WERI-Rb-1 (cell line): ENCODE results near the gene LGI1.
A peak's percentile ranks its signal among the peaks of the same experiment; 100 is the strongest.

Experiments
- DNase-seq: peaks from one replicate; pipeline ENCODE4 v3.0.0-alpha.2; 2020
- H3K27ac ChIP-seq: fragments of 250-450 bp; sonication (Bioruptor Pico); 2 replicates; pipeline ENCODE4 v1.5.1; 2020; ENCODE audit warnings: mild to moderate bottlenecking, moderate library complexity
- H3K27me3 ChIP-seq: fragments of 250-450 bp; sonication (Bioruptor Pico); 2 replicates; pipeline ENCODE4 v1.5.1; 2021; ENCODE audit warnings: mild to moderate bottlenecking, low read depth, moderate library complexity; ENCODE audit not compliant: insufficient read depth, severe bottlenecking
- H3K36me3 ChIP-seq: fragments of 250-450 bp; sonication (Bioruptor Pico); 2 replicates; pipeline ENCODE4 v1.5.1; 2020; ENCODE audit warnings: mild to moderate bottlenecking, moderate library complexity
- H3K4me3 ChIP-seq: 2 replicates; pipeline ENCODE4 v1.5.1; 2011; ENCODE audit warnings: low read depth, mild to moderate bottlenecking, control low read depth, low read length
- H3K9me3 ChIP-seq: fragments of 250-450 bp; sonication (Bioruptor Pico); 2 replicates; pipeline ENCODE4 v1.5.1; 2021; ENCODE audit warnings: mild to moderate bottlenecking, moderate library complexity; ENCODE audit not compliant: severe bottlenecking
- CTCF ChIP-seq: IDR thresholded peaks from 2 replicates; pipeline ENCODE4 v1.5.1; 2011; ENCODE audit warnings: low read depth, mild to moderate bottlenecking, control low read depth, inconsistent platforms, low read length

Gene LGI1

GRCh38 chr10:93837822-93838221 lies 80.1 kb downstream of the LGI1 start:
- Histone ChIP-seq H3K27ac (no peak overlapping the region), H3K4me3 (no peak overlapping the region), H3K27me3 (no peaks in the 10 kb centered on the region), H3K9me3 (peaks cover 7% of the 10 kb centered on the region), H3K36me3 (no peaks in the 10 kb centered on the region)
- no peak for TF ChIP-seq CTCF
- DNase-seq = no peak

- no peak overlapping the region for H3K4me3 ChIP-seq
- no peaks in the 10 kb centered on the region for H3K36me3 ChIP-seq
- no peak overlapping the region for H3K27ac ChIP-seq
- no peak for TF ChIP-seq CTCF
- no peaks in the 10 kb centered on the region for H3K27me3 ChIP-seq
- DNase-seq = no peak
- H3K9me3 ChIP-seq = peaks cover 4% of the 10 kb centered on the region
These were observed 80.5 kb downstream of the LGI1 start for GRCh38 chr10:93838278-93838677.

DNA sequence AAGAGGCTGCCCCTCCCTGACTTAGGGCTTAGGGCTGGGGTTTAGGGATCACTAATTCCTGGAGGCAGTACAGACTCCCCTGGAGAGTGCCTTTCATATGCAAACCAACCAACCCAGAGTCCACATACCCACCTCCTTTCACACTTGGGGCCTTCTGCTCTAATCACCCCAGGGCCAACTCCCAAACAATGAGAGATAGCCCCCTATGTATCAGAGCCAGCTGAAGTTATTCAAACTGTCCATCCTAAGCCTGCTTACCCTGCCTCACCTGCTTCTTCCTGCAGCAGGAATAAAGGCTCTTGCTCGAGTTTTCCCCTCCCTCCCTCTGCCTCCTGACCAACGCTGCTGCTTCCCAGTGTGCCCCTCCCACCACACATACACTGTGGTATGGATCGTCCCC lies 84.2 kb downstream of the LGI1 start:
- TF ChIP-seq CTCF = no peak
- no peaks in the 10 kb centered on the region for H3K9me3 ChIP-seq
- peak; percentile 36 for DNase-seq
- no peaks in the 10 kb centered on the region for H3K36me3 ChIP-seq
- no peaks in the 10 kb centered on the region for H3K27me3 ChIP-seq
- H3K4me3 ChIP-seq = no peak overlapping the region
- H3K27ac ChIP-seq = no peak overlapping the region

- H3K27ac ChIP-seq = no peak overlapping the region
- no peaks in the 10 kb centered on the region for H3K9me3 ChIP-seq
- DNase-seq = no peak
- no peak overlapping the region for H3K4me3 ChIP-seq
- no peak for TF ChIP-seq CTCF
- H3K36me3 ChIP-seq = no peaks in the 10 kb centered on the region
- no peaks in the 10 kb centered on the region for H3K27me3 ChIP-seq
These were observed 87.4 kb downstream of the LGI1 start for GRCh38 chr10:93844979-93845626.
